RWPE2 (cell line): Measurements from ENCODE around the gene TFEC.
"Not testable (repeated sequence)": the region's sequence is repeated elsewhere in the genome, so short reads cannot be mapped to it uniquely, and the experiment has no call there.

Experiments used
- ATAC-seq: fragments of 200-7000 bp; cut with Tn5 transposase; 3 replicates; pipeline ENCODE4 v1.9.1; 2021; ENCODE audit warnings: low read depth
- DNase-seq: peaks from one replicate; pipeline ENCODE4 v3.0.0-alpha.2; 2020; ENCODE audit warnings: low spot score
- H3K27ac ChIP-seq: fragments of 450-650 bp; 2 replicates; pipeline ENCODE4 v1.5.1; 2017; ENCODE audit warnings: mild to moderate bottlenecking; ENCODE audit not compliant: poor library complexity, severe bottlenecking
- H3K27me3 ChIP-seq: fragments of 250-450 bp; sonication (Bioruptor Pico); 2 replicates; pipeline ENCODE4 v1.5.1; 2021; ENCODE audit warnings: mild to moderate bottlenecking, moderate library complexity; ENCODE audit not compliant: insufficient read depth, poor library complexity, severe bottlenecking
- H3K36me3 ChIP-seq: fragments of 250-450 bp; sonication (Bioruptor Pico); 2 replicates; pipeline ENCODE4 v1.5.1; 2020; ENCODE audit warnings: low read depth, mild to moderate bottlenecking, moderate library complexity
- H3K4me1 ChIP-seq: fragments of 250-450 bp; sonication (Bioruptor Pico); 2 replicates; pipeline ENCODE4 v1.5.1; 2021; ENCODE audit warnings: mild to moderate bottlenecking, moderate library complexity; ENCODE audit not compliant: insufficient read depth, poor library complexity, severe bottlenecking
- H3K4me3 ChIP-seq: fragments of 250-450 bp; sonication (Bioruptor Pico); 2 replicates; pipeline ENCODE4 v1.5.1; 2021; ENCODE audit warnings: mild to moderate bottlenecking, moderate library complexity; ENCODE audit not compliant: severe bottlenecking
- H3K9me3 ChIP-seq: fragments of 250-450 bp; sonication (Bioruptor Pico); 2 replicates; pipeline ENCODE4 v1.5.1; 2021; ENCODE audit warnings: mild to moderate bottlenecking, moderate library complexity; ENCODE audit not compliant: severe bottlenecking
- CTCF ChIP-seq: fragments of 450-650 bp; IDR thresholded peaks from one replicate; pipeline ENCODE4 v1.5.1; 2017; ENCODE audit warnings: mild to moderate bottlenecking, moderate library complexity; ENCODE audit not compliant: poor library complexity, severe bottlenecking

The TFEC gene

GRCh38 chr7:116052006-116052405 is 21.4 kb upstream of the TFEC start:
- ATAC-seq (no peak), DNase-seq (no peak)
- Histone ChIP-seq H3K27ac (no peak overlapping the region), H3K4me1 (no peaks in the 10 kb centered on the region), H3K9me3 (no peaks in the 10 kb centered on the region), H3K4me3 (no peak overlapping the region), H3K36me3 (no peaks in the 10 kb centered on the region), H3K27me3 (peaks cover 3% of the 10 kb centered on the region)
- TF ChIP-seq CTCF: no peak

- not testable (repeated sequence) for H3K4me1 ChIP-seq, H3K27me3 ChIP-seq, DNase-seq, H3K4me3 ChIP-seq, H3K9me3 ChIP-seq, H3K36me3 ChIP-seq, ATAC-seq, H3K27ac ChIP-seq
Measured at GRCh38 chr7:116047261-116047660, 16.7 kb upstream of the TFEC start.

- Histone ChIP-seq H3K27me3 (peaks cover 8% of the 10 kb centered on the region), H3K4me1 (no peaks in the 10 kb centered on the region), H3K4me3 (no peak overlapping the region), H3K36me3 (no peaks in the 10 kb centered on the region), H3K9me3 (no peaks in the 10 kb centered on the region), H3K27ac (no peak overlapping the region)
- ATAC-seq (no peak), DNase-seq (no peak)
- no peak for TF ChIP-seq CTCF
Measured at GRCh38 chr7:116045532-116045931, 15.0 kb upstream of the TFEC start.

- TF ChIP-seq CTCF: no peak
- Histone ChIP-seq H3K27ac (no peak overlapping the region), H3K27me3 (peaks cover 8% of the 10 kb centered on the region), H3K9me3 (no peaks in the 10 kb centered on the region), H3K4me3 (no peak overlapping the region), H3K4me1 (no peaks in the 10 kb centered on the region), H3K36me3 (no peaks in the 10 kb centered on the region)
- DNase-seq (no peak), ATAC-seq (no peak)
Measured at GRCh38 chr7:116041615-116042014, 11.1 kb upstream of the TFEC start.

GRCh38 chr7:116037401-116037800 is 6.8 kb upstream of the TFEC start:
- DNase-seq: no peak

More at GRCh38 chr7:116037401-116037800, 6.8 kb upstream of the TFEC start:
- Histone ChIP-seq H3K27ac (no peak overlapping the region), H3K4me3 (no peak overlapping the region), H3K4me1 (no peaks in the 10 kb centered on the region), H3K9me3 (no peaks in the 10 kb centered on the region), H3K36me3 (no peaks in the 10 kb centered on the region), H3K27me3 (no peaks in the 10 kb centered on the region)
- TF ChIP-seq CTCF: no peak
- no peak for ATAC-seq
